H1 (cell line): Measurements from ENCODE around the gene DIP2C.

Experiments used
- CREB1 ChIP-seq: IDR thresholded peaks from 2 replicates; pipeline ENCODE4 v1.6.1; 2012; ENCODE audit warnings: inconsistent platforms
- FOSL1 ChIP-seq: IDR thresholded peaks from 2 replicates; pipeline ENCODE4 v1.6.1; 2011; ENCODE audit warnings: mild to moderate bottlenecking, low read depth, low read length, moderate library complexity; ENCODE audit not compliant: insufficient read depth
- RXRA ChIP-seq: IDR thresholded peaks from 2 replicates; pipeline ENCODE4 v1.6.1; 2011; ENCODE audit warnings: low read depth, mild to moderate bottlenecking, low read length, moderate library complexity; ENCODE audit not compliant: insufficient read depth
- SRF ChIP-seq: IDR thresholded peaks from 2 replicates; pipeline ENCODE4 v1.6.1; 2011; ENCODE audit warnings: mild to moderate bottlenecking, low read depth, low read length, moderate library complexity
- TEAD4 ChIP-seq: IDR thresholded peaks from 2 replicates; pipeline ENCODE4 v1.6.1; 2012; ENCODE audit warnings: low read depth, low read length, inconsistent platforms, mixed read lengths
- TF ChIP-seq, protein P1 (sequence below), 3 experiments: IDR thresholded peaks; 1 replicate in 2 of 3; 2 replicates in 1 of 3; pipeline versions ENCODE4 v1.5.1 to v1.6.1; 2011; ENCODE audit warnings: low read length in 3 of 3, mild to moderate bottlenecking in 3 of 3, inconsistent platforms in 2 of 3, low read depth in 1 of 3, moderate library complexity in 1 of 3; ENCODE audit not compliant: insufficient read depth in 1 of 3; ENCODE audit errors: control extremely low read depth in 1 of 3

DNA sequence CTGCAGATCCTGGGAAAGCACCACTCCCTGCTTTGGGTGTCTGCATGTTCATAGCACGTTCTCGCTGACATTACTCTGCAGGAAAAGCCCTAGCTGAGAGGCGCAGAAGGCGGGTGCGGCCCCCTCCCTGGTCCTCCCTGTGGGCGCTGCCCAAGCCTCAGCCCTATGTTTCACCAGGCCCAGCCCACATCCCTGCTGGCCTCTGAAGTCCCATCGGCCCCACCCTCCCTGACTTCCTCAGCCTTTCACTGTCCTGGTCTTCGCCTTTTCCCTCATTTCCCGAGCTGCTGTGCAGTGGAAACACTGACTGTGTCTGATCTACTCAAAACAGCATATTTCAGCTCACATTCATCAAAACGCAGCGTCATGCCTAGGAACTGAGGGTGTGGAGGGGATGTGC lies 36.3 kb upstream of the DIP2C start:
- no peak for TF ChIP-seq RXRA
- TF ChIP-seq, protein P1, sequence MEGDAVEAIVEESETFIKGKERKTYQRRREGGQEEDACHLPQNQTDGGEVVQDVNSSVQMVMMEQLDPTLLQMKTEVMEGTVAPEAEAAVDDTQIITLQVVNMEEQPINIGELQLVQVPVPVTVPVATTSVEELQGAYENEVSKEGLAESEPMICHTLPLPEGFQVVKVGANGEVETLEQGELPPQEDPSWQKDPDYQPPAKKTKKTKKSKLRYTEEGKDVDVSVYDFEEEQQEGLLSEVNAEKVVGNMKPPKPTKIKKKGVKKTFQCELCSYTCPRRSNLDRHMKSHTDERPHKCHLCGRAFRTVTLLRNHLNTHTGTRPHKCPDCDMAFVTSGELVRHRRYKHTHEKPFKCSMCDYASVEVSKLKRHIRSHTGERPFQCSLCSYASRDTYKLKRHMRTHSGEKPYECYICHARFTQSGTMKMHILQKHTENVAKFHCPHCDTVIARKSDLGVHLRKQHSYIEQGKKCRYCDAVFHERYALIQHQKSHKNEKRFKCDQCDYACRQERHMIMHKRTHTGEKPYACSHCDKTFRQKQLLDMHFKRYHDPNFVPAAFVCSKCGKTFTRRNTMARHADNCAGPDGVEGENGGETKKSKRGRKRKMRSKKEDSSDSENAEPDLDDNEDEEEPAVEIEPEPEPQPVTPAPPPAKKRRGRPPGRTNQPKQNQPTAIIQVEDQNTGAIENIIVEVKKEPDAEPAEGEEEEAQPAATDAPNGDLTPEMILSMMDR (IDR thresholded peaks at IDR 0.05; ENCODE audit: control extremely low read depth in 1 of 3, insufficient read depth in 1 of 3, low read depth in 1 of 3, low read length in 3 of 3): no peak
- TF ChIP-seq SRF: no peak
- no peak for TF ChIP-seq FOSL1
- TF ChIP-seq CREB1: no peak
- TF ChIP-seq TEAD4: no peak
